GM12878 (cell line): ENCODE data around the gene ARF3. TPM values are rescaled to one million over a fixed set of nuclear protein-coding genes. Genes with fewer than 3 reads are reported as not detected.

Experiments
- ATAC-seq: fragments of 200-7000 bp; cut with Tn5 transposase; 3 replicates; pipeline ENCODE4 v1.9.1; 2020; ENCODE audit warnings: mild to moderate bottlenecking, moderate library complexity
- BruUV-seq: library from RNA; stranded (reverse); fragments of 400-500 nt; replicated peaks from 2 replicates; lab custom pipeline; 2021; lab: Mats Ljungman, UMichigan
- CTCF ChIA-PET: fragments of 300-600 bp; sonication (Branson Sonifier 250); formaldehyde crosslinking; extraction: SDS; loops from one replicate; lab custom pipeline; 2021; ENCODE audit warnings: inconsistent platforms; lab: Yijun Ruan, JAX
- POLR2A ChIA-PET: fragments of 350-600 bp; formaldehyde crosslinking; extraction: SDS; loops from one replicate; lab custom pipeline; 2021; ENCODE audit warnings: inconsistent platforms; lab: Charles Lee
- RAD21 ChIA-PET: fragments of 300-600 bp; sonication (Branson Sonifier 250); formaldehyde crosslinking; loops from one replicate; lab custom pipeline; 2023; ENCODE audit warnings: antibody characterized with exemption; ENCODE audit not compliant: unreplicated experiment; lab: Charles Lee
- SMC1A ChIA-PET: fragments of 300-600 bp; sonication (Branson Sonifier 250); formaldehyde crosslinking; loops from one replicate; lab custom pipeline; 2023; ENCODE audit not compliant: unreplicated experiment, uncharacterized antibody; lab: Charles Lee
- DNase-seq: peaks from one replicate; pipeline ENCODE4 v3.0.0-alpha.2; 2011; ENCODE audit warnings: low read depth, low spot score
- FAIRE-seq: peaks from 3 replicates; lab custom pipeline; 2011; peaks lifted over from hg19 to GRCh38; lab: Jason Lieb, UNC
- H2AFZ ChIP-seq: 2 replicates; pipeline ENCODE4 v1.6.0; 2011; ENCODE audit warnings: low read depth, low read length, control low read depth; ENCODE audit not compliant: control insufficient read depth
- H3K27ac ChIP-seq: 2 replicates; pipeline ENCODE4 v1.5.1; 2011; ENCODE audit warnings: control low read depth; ENCODE audit not compliant: control insufficient read depth, insufficient read depth
- H3K27me3 ChIP-seq, 2 experiments: replicated peaks in 1 of 2; 2 replicates each; pipeline versions ENCODE4 v1.6.0 to v1.6.1; 2011; ENCODE audit warnings: low read length in 1 of 2; ENCODE audit not compliant: control insufficient read depth in 2 of 2, insufficient read depth in 2 of 2
- H3K36me3 ChIP-seq, 2 experiments: 2 replicates each; pipeline ENCODE4 v1.5.1; 2011; ENCODE audit warnings: low read length in 1 of 2; ENCODE audit not compliant: control insufficient read depth in 2 of 2, insufficient read depth in 2 of 2
- H3K4me1 ChIP-seq: 2 replicates; pipeline ENCODE4 v1.6.1; 2011; ENCODE audit warnings: mild to moderate bottlenecking, low read length, moderate library complexity, mixed read lengths; ENCODE audit not compliant: control insufficient read depth, insufficient read depth
- H3K4me2 ChIP-seq: 2 replicates; pipeline ENCODE4 v1.6.0; 2011; ENCODE audit warnings: control low read depth; ENCODE audit not compliant: control insufficient read depth, insufficient read depth
- H3K4me3 ChIP-seq: fragments of 200-600 bp; sonication (generic); 2 replicates; pipeline ENCODE4 v1.5.1; 2016
- H3K79me2 ChIP-seq: 2 replicates; pipeline ENCODE4 v1.6.0; 2011; ENCODE audit warnings: low read length; ENCODE audit not compliant: control insufficient read depth, insufficient read depth
- H3K9ac ChIP-seq: 2 replicates; pipeline ENCODE4 v1.8.0; 2011; ENCODE audit warnings: low read length, control low read depth, mixed read lengths; ENCODE audit not compliant: control insufficient read depth, insufficient read depth
- H3K9me3 ChIP-seq: replicated peaks from 3 replicates; pipeline ENCODE4 v1.5.1; 2011; ENCODE audit warnings: mild to moderate bottlenecking, low read length; ENCODE audit not compliant: control insufficient read depth, insufficient read depth
- H4K20me1 ChIP-seq: 2 replicates; pipeline ENCODE4 v1.6.0; 2011; ENCODE audit not compliant: control insufficient read depth, insufficient read depth
- MXI1 ChIP-seq: fragments of 150-350 bp; IDR thresholded peaks from 2 replicates; pipeline ENCODE4 v1.6.1; 2011; ENCODE audit warnings: low read depth, mild to moderate bottlenecking, inconsistent platforms, low read length, improper control_type of control experiment
- NR2C2 ChIP-seq: IDR thresholded peaks from 2 replicates; pipeline ENCODE4 v1.6.1; 2011; ENCODE audit warnings: borderline replicate concordance, low read depth; ENCODE audit not compliant: control insufficient read depth, insufficient read length
- PML ChIP-seq: IDR thresholded peaks from 2 replicates; pipeline ENCODE4 v1.6.1; 2012; ENCODE audit warnings: low read length, inconsistent platforms
- ZNF622 ChIP-seq: fragments of 450-650 bp; IDR thresholded peaks from 2 replicates; pipeline ENCODE4 v1.6.1; 2017; ENCODE audit warnings: mild to moderate bottlenecking, inconsistent platforms
- WGBS: methylation state at CpG from one replicate; pipeline ENCODE4 v1.1.6; 2016; ENCODE audit warnings: low lambda C conversion rate; ENCODE audit not compliant: insufficient replicate concordance, insufficient coverage; ENCODE audit errors: missing lambda C conversion rate; 5-methylcytosine and 5-hydroxymethylcytosine counted together
- in situ Hi-C: fragments of 300-500 bp; cut with MboI; formaldehyde crosslinking; loops from 9 replicates; pipeline ENCODE4 v1.14.3; 2018; ENCODE audit warnings: mixed read lengths
- intact Hi-C: fragments of 100-400 bp; cut with micrococcal nuclease; formaldehyde crosslinking; loops from one replicate; pipeline ENCODE4 v1.14.2; 2022; ENCODE audit not compliant: unreplicated experiment
- polyA plus RNA-seq, 11 experiments: library from polyadenylated mRNA; depleted of rRNA in 4 of 11; unstranded in 6 of 11; stranded (reverse) in 5 of 11; fragments of >200 nt; fragmentation: Nextera tagmentation in 4 of 11; fragmentation: Illumina TruSeq in 1 of 11; extraction: Ambion mirVana in 4 of 11; extraction: Trizol in 1 of 11; gene quantifications; 1 replicate in 1 of 11; 2 replicates in 10 of 11; pipeline versions ENCODE4 v1.2.1 to v1.2.3, GENCODE V29; 2011 to 2016; ENCODE audit warnings: inconsistent platforms in 2 of 11, missing spikeins in 2 of 11, low read depth in 1 of 11
- total RNA-seq, 4 experiments: library from RNA; depleted of rRNA in 3 of 4; stranded (reverse); fragments of >200 nt in 3 of 4; fragmentation: Illumina TruSeq in 1 of 4; extraction: Trizol in 1 of 4; gene quantifications; 2 replicates each; pipeline versions ENCODE4 v1.2.1 to v1.2.3, GENCODE V29; 2013 to 2021
- TF ChIP-seq, protein P1 (sequence below): fragments of 450-650 bp; IDR thresholded peaks from 2 replicates; pipeline ENCODE4 v1.6.1; 2017; ENCODE audit warnings: mild to moderate bottlenecking, moderate library complexity

ARF3 gene
- total and polyA plus RNA-seq, 10 of the 15 experiments (the other 5 are each of a cell fraction or from before 2014, with no cell fraction given), result 8.7 to 263 (median 74.4) TPM

- in situ Hi-C loops, result no loop called here
- no TSS peak for BruUV-seq
- RAD21 ChIA-PET, result no interaction called here
- Histone ChIP-seq H3K27me3 (no peaks in the 10 kb centered on the region; a peak in 1 of 4 replicates), H3K4me1 (peaks cover 3% of the 10 kb centered on the region; the same call in 1 of the 2 replicates), H3K36me3 (no peaks in the 10 kb centered on the region), H2AFZ (no peak overlapping the region), H3K4me2 (no peak overlapping the region), H3K9me3 (no peaks in the 10 kb centered on the region)
- intact Hi-C loops, result no loop called here
- CTCF ChIA-PET, result interaction anchor here (1.5 kb wide), 1 partner anchor 59 kb away, joined by 3 read pairs; no protein-coding TSS in a partner anchor
- TF ChIP-seq PML (no peak), MXI1 (no peak), ZNF622 (no peak), NR2C2 (no peak)
- TF ChIP-seq, protein P1, sequence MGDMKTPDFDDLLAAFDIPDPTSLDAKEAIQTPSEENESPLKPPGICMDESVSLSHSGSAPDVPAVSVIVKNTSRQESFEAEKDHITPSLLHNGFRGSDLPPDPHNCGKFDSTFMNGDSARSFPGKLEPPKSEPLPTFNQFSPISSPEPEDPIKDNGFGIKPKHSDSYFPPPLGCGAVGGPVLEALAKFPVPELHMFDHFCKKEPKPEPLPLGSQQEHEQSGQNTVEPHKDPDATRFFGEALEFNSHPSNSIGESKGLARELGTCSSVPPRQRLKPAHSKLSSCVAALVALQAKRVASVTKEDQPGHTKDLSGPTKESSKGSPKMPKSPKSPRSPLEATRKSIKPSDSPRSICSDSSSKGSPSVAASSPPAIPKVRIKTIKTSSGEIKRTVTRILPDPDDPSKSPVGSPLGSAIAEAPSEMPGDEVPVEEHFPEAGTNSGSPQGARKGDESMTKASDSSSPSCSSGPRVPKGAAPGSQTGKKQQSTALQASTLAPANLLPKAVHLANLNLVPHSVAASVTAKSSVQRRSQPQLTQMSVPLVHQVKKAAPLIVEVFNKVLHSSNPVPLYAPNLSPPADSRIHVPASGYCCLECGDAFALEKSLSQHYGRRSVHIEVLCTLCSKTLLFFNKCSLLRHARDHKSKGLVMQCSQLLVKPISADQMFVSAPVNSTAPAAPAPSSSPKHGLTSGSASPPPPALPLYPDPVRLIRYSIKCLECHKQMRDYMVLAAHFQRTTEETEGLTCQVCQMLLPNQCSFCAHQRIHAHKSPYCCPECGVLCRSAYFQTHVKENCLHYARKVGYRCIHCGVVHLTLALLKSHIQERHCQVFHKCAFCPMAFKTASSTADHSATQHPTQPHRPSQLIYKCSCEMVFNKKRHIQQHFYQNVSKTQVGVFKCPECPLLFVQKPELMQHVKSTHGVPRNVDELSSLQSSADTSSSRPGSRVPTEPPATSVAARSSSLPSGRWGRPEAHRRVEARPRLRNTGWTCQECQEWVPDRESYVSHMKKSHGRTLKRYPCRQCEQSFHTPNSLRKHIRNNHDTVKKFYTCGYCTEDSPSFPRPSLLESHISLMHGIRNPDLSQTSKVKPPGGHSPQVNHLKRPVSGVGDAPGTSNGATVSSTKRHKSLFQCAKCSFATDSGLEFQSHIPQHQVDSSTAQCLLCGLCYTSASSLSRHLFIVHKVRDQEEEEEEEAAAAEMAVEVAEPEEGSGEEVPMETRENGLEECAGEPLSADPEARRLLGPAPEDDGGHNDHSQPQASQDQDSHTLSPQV, result no peak
- TF ChIP-seq, all 136 proteins: peak for 0
- ChIA-PET SMC1A (no interaction called here), POLR2A (interaction anchor here (0.6 kb wide), 1 partner anchor 15 kb away, joined by 5 read pairs; no protein-coding TSS in a partner anchor)
- FAIRE-seq (no peak), ATAC-seq (no peak), DNase-seq (no peak)
- H3K27ac ChIP-seq, result no peak overlapping the region
- H3K79me2 ChIP-seq, result no peaks in the 10 kb centered on the region
- no peaks in the 10 kb centered on the region for H4K20me1 ChIP-seq
- H3K4me3 ChIP-seq, result no peak overlapping the region
- H3K9ac ChIP-seq, result no peak overlapping the region
- 30% methylated on average over 3 of the region's 3 CpGs for WGBS
Measured at GRCh38 chr12:48907245-48907644, 50.0 kb downstream of the ARF3 start.
